Left cardiac atrium (tissue), 4 donors: ENCODE data around the gene S100A11. TPM values are rescaled to one million over a fixed set of nuclear protein-coding genes. Genes with fewer than 3 reads are reported as not detected.

Experiments used
- ATAC-seq, 2 donors: fragments of 200-7000 bp; cut with Tn5 transposase; one replicate each; pipeline ENCODE4 v1.9.1; 2020; ENCODE audit warnings: mild to moderate bottlenecking in 2 of 2, moderate library complexity in 2 of 2
- DNase-seq: peaks from one replicate; pipeline ENCODE4 v3.0.0-alpha.2; 2020
- intact Hi-C, 2 donors: fragments of 100-400 bp; cut with DNase I; formaldehyde crosslinking; loops; one replicate each; pipeline versions ENCODE4 v1.14.1 to v1.15.1; 2022 to 2023
- total RNA-seq, 2 donors: library from RNA; stranded (reverse); fragmentation: NEBNext Ultra II Directional; extraction: Animal tissue kit (Norgen Biotek cat#: 25700); gene quantifications; one replicate each; pipeline ENCODE4 v1.2.1, GENCODE V29; 2021
- donor health status: DM: no; HTN: yes; CAD: no.
- donor health status: DM: no; HTN: yes; CAD: no; lungs with severe emphysema.
- donor health status: DM: yes; HTN: yes; CAD: no.
- donor health status: Dilated cardiomyopathy.

Gene S100A11
- total RNA-seq, 2 donors from 2014 or later, result 178 to 195 TPM

GRCh38 chr1:152043870-152044269, 7.1 kb upstream of the S100A11 start:
- intact Hi-C loops, result no loop called here
- ATAC-seq (no peak), DNase-seq (no peak)

- ATAC-seq (no peak), DNase-seq (no peak)
- intact Hi-C loops, result no loop called here
Measured at GRCh38 chr1:152042030-152042429, 5.2 kb upstream of the S100A11 start.

GRCh38 chr1:152039886-152040285, 3.1 kb upstream of the S100A11 start:
- no peak for DNase-seq
- no peak for ATAC-seq
- intact Hi-C loops, result no loop called here

- DNase-seq (no peak), ATAC-seq (no peak)
- intact Hi-C loops, result no loop called here
Measured at GRCh38 chr1:152039461-152039860, 2.7 kb upstream of the S100A11 start.

- no peak for DNase-seq
- intact Hi-C loops, result no loop called here
- ATAC-seq, result no peak
Measured at GRCh38 chr1:152038871-152039270, 2.1 kb upstream of the S100A11 start.

GRCh38 chr1:152035539-152036266, 1.1 kb downstream of the S100A11 start:
- intact Hi-C loops, result no loop called here
- ATAC-seq (peak in 1 of 2 donors; percentile 30), DNase-seq (no peak)

- ATAC-seq (peak in 1 of 2 donors; percentile 8), DNase-seq (peak; percentile 60)
- intact Hi-C loops, result no loop called here
Measured at GRCh38 chr1:152034654-152035538, 1.9 kb downstream of the S100A11 start.

- DNase-seq (no peak), ATAC-seq (peak in 1 of 2 donors; percentile 1)
- intact Hi-C loops, result no loop called here
Measured at GRCh38 chr1:152034324-152034653, 2.5 kb downstream of the S100A11 start.

- DNase-seq, result no peak
- intact Hi-C loops, result no loop called here
- no peak for ATAC-seq
Measured at GRCh38 chr1:152029929-152030211, 6.9 kb downstream of the S100A11 start.

- ATAC-seq (peak; percentile 25 to 66), DNase-seq (no peak)
- intact Hi-C loops, result no loop called here
Measured at GRCh38 chr1:152029144-152029928, 7.5 kb downstream of the S100A11 start.

GRCh38 chr1:152026895-152027294, 9.9 kb downstream of the S100A11 start:
- ATAC-seq, result no peak
- intact Hi-C loops, result no loop called here
- DNase-seq, result no peak

- intact Hi-C loops, result no loop called here
- no peak for ATAC-seq
- DNase-seq, result no peak
Measured at GRCh38 chr1:152024223-152024622, 12.6 kb downstream of the S100A11 start.

- intact Hi-C loops, result no loop called here
- ATAC-seq, result no peak
Measured at GRCh38 chr1:152023221-152023620, 13.6 kb downstream of the S100A11 start.

GRCh38 chr1:152022474-152022873, 14.3 kb downstream of the S100A11 start:
- no peak for DNase-seq
- ATAC-seq, result no peak
- intact Hi-C loops, result no loop called here

More at GRCh38 chr1:152023221-152023620, 13.6 kb downstream of the S100A11 start:
- no peak for DNase-seq

GRCh38 chr1:152021569-152021968, 15.2 kb downstream of the S100A11 start:
- DNase-seq, result no peak
- intact Hi-C loops, result no loop called here
- ATAC-seq, result no peak

GRCh38 chr1:152020849-152021248, 16.0 kb downstream of the S100A11 start:
- DNase-seq, result no peak
- intact Hi-C loops, result no loop called here
- no peak for ATAC-seq

- ATAC-seq (no peak), DNase-seq (no peak)
- intact Hi-C loops, result no loop called here
Measured at GRCh38 chr1:152018537-152018936, 18.3 kb downstream of the S100A11 start.

- intact Hi-C loops, result no loop called here
- no peak for DNase-seq
- ATAC-seq, result no peak
Measured at GRCh38 chr1:152015766-152016165, 21.0 kb downstream of the S100A11 start.

- ATAC-seq, result no peak
- DNase-seq, result no peak
- intact Hi-C loops, result no loop called here
Measured at GRCh38 chr1:152014943-152015342, 21.9 kb downstream of the S100A11 start.

- ATAC-seq (no peak), DNase-seq (no peak)
- intact Hi-C loops, result no loop called here
Measured at GRCh38 chr1:152013664-152014237, 23.1 kb downstream of the S100A11 start.
